K562 (cell line): ENCODE data around the gene ANKRD16. TPM values are rescaled to one million over a fixed set of nuclear protein-coding genes. Genes with fewer than 3 reads are reported as not detected.
A peak's percentile ranks its signal among the peaks of the same experiment; 100 is the strongest.

Source experiments
- ATAC-seq: fragments of 200-7000 bp; cut with Tn5 transposase; 3 replicates; pipeline ENCODE4 v1.9.1; 2020; ENCODE audit warnings: moderate library complexity
- BruUV-seq: library from RNA; stranded (reverse); fragments of 400-500 nt; replicated peaks from 2 replicates; lab custom pipeline; 2021; lab: Mats Ljungman, UMichigan
- CTCF ChIA-PET: fragments of 300-600 bp; formaldehyde crosslinking; extraction: SDS; loops from one replicate; lab custom pipeline; 2021; ENCODE audit warnings: low intra/inter-chr PET ratio; lab: Yijun Ruan, JAX
- POLR2A ChIA-PET: fragments of 300-600, 350-650 bp; sonication (Branson Sonifier 250); formaldehyde crosslinking; extraction: SDS; loops from one replicate; lab custom pipeline; 2021; ENCODE audit warnings: antibody characterized with exemption, inconsistent platforms; lab: Yijun Ruan, JAX
- DNase-seq, 4 experiments: peaks; one replicate each; pipeline versions ENCODE4 v3.0.0 to v3.0.0-alpha.2; 2011 to 2018; ENCODE audit warnings: low spot score in 3 of 4, mixed read lengths in 3 of 4; ENCODE audit errors: extremely low read depth in 1 of 4
- FAIRE-seq: peaks from 2 replicates; lab custom pipeline; 2011; peaks lifted over from hg19 to GRCh38; lab: Jason Lieb, UNC
- H2AFZ ChIP-seq: 2 replicates; pipeline ENCODE4 v1.6.0; 2011; ENCODE audit warnings: low read depth, low read length, control low read depth, inconsistent platforms
- H3K27ac ChIP-seq: fragments of 200-600 bp; 3 replicates; pipeline ENCODE4 v1.8.0; 2011; ENCODE audit warnings: low read depth, mild to moderate bottlenecking, control low read depth, inconsistent platforms, low read length, moderate library complexity, mixed read lengths; ENCODE audit errors: extremely low read depth
- H3K27me3 ChIP-seq, 2 experiments: fragments of 300-600 bp in 1 of 2; 2 replicates in 1 of 2; 3 replicates in 1 of 2; pipeline versions ENCODE4 v1.6.0 to v1.8.0; 2011; ENCODE audit warnings: inconsistent platforms in 2 of 2, low read length in 2 of 2, mild to moderate bottlenecking in 1 of 2, mixed read lengths in 1 of 2, moderate library complexity in 1 of 2; ENCODE audit not compliant: control insufficient read depth in 2 of 2, insufficient read depth in 2 of 2
- H3K36me3 ChIP-seq: fragments of 300-600 bp; 3 replicates; pipeline ENCODE4 v1.8.0; 2011; ENCODE audit warnings: mild to moderate bottlenecking, low read length, inconsistent platforms; ENCODE audit not compliant: control insufficient read depth, insufficient read depth
- H3K4me1 ChIP-seq, 2 experiments: fragments of 200-600 bp in 1 of 2; replicated peaks in 1 of 2; 2 replicates in 1 of 2; 3 replicates in 1 of 2; pipeline versions ENCODE4 v1.5.1 to v1.8.0; 2011; ENCODE audit warnings: inconsistent platforms in 2 of 2, low read length in 2 of 2, mild to moderate bottlenecking in 1 of 2, mixed read lengths in 1 of 2, moderate library complexity in 1 of 2; ENCODE audit not compliant: control insufficient read depth in 2 of 2, insufficient read depth in 2 of 2
- H3K4me2 ChIP-seq: 2 replicates; pipeline ENCODE4 v1.6.1; 2011; ENCODE audit warnings: low read length, control low read depth, inconsistent platforms, mixed read lengths; ENCODE audit not compliant: insufficient read depth
- H3K4me3 ChIP-seq: fragments of 200-600 bp; sonication (generic), shearing (Covaris generic); 2 replicates; pipeline ENCODE4 v1.5.1; 2016; ENCODE audit warnings: control low read depth, inconsistent platforms
- H3K79me2 ChIP-seq: fragments of 200-600 bp; 3 replicates; pipeline ENCODE4 v1.8.0; 2011; ENCODE audit warnings: low read length, inconsistent platforms; ENCODE audit not compliant: control insufficient read depth, insufficient read depth
- H3K9ac ChIP-seq, 2 experiments: 2 replicates each; pipeline versions ENCODE4 v1.6.0 to v1.6.1; 2011; ENCODE audit warnings: low read depth in 2 of 2, low read length in 2 of 2, control low read depth in 1 of 2, inconsistent platforms in 1 of 2, mild to moderate bottlenecking in 1 of 2, mixed read lengths in 1 of 2; ENCODE audit not compliant: insufficient read depth in 1 of 2
- H3K9me1 ChIP-seq: one replicate; pipeline ENCODE4 v1.6.0; 2011; ENCODE audit warnings: inconsistent platforms, mild to moderate bottlenecking, low read length, moderate library complexity; ENCODE audit not compliant: control insufficient read depth, insufficient read depth
- H3K9me3 ChIP-seq: replicated peaks from 2 replicates; pipeline ENCODE4 v1.5.1; 2011; ENCODE audit warnings: low read depth, low read length, inconsistent platforms; ENCODE audit not compliant: control insufficient read depth, insufficient read depth
- H4K20me1 ChIP-seq: replicated peaks from 2 replicates; pipeline ENCODE4 v1.6.1; 2011; ENCODE audit warnings: low read length, inconsistent platforms, mixed read lengths; ENCODE audit not compliant: control insufficient read depth, insufficient read depth
- ILF3 ChIP-seq: fragments of 450-650 bp; IDR thresholded peaks from 2 replicates; pipeline ENCODE4 v1.6.1; 2018; ENCODE audit warnings: antibody characterized with exemption, mild to moderate bottlenecking, moderate library complexity, borderline replicate concordance
- MED1 ChIP-seq: sonication (generic); formaldehyde crosslinking; IDR thresholded peaks from 2 replicates; pipeline ENCODE4 v1.8.1; 2023; ENCODE audit warnings: missing genetic modification reagents, borderline replicate concordance
- NRF1 ChIP-seq, 2 experiments: fragments of 450-650 bp; IDR thresholded peaks in 1 of 2; conservative IDR thresholded peaks in 1 of 2; 2 replicates each; pipeline ENCODE4 v1.6.1; 2014; ENCODE audit warnings: mild to moderate bottlenecking in 2 of 2
- POLR2A ChIP-seq: fragments of 450-650 bp; conservative IDR thresholded peaks from 2 replicates; pipeline ENCODE4 v1.6.1; 2016
- POLR2AphosphoS2 ChIP-seq: IDR thresholded peaks from 2 replicates; pipeline ENCODE4 v1.6.1; 2012; ENCODE audit warnings: low read length, improper control_type of control experiment
- PURB ChIP-seq: sonication (generic); formaldehyde crosslinking; IDR thresholded peaks from 2 replicates; pipeline ENCODE4 v1.9.0; 2021; ENCODE audit warnings: low read depth, mild to moderate bottlenecking, missing genetic modification reagents
- RNF219 ChIP-seq: fragments of 250-450 bp; sonication (Bioruptor Pico); IDR thresholded peaks from 2 replicates; pipeline ENCODE4 v1.5.0; 2022; ENCODE audit warnings: mild to moderate bottlenecking
- SUPT5H ChIP-seq: fragments of 450-650 bp; IDR thresholded peaks from 2 replicates; pipeline ENCODE4 v1.6.1; 2016
- TOE1 ChIP-seq, 2 experiments: fragments of 450-650 bp in 1 of 2; sonication (generic) in 1 of 2; formaldehyde crosslinking in 1 of 2; IDR thresholded peaks; 2 replicates each; pipeline versions ENCODE4 v1.7.1 to v1.8.0; 2016 to 2022; ENCODE audit warnings: borderline replicate concordance in 2 of 2, mild to moderate bottlenecking in 2 of 2, antibody characterized with exemption in 1 of 2, inconsistent platforms in 1 of 2, low read depth in 1 of 2, missing genetic modification reagents in 1 of 2, moderate library complexity in 1 of 2
- ZBTB34 ChIP-seq: fragments of 250-450 bp; sonication (Bioruptor Pico); IDR thresholded peaks from 2 replicates; pipeline ENCODE4 v1.8.0; 2021; ENCODE audit warnings: mild to moderate bottlenecking, moderate library complexity
- WGBS: fragments of 100-300 bp; shearing (Covaris generic); methylation state at CpG from one replicate; pipeline ENCODE4 v1.1.6; 2016; ENCODE audit warnings: low coverage, mixed read lengths; ENCODE audit not compliant: insufficient coverage; ENCODE audit errors: missing lambda C conversion rate; 5-methylcytosine and 5-hydroxymethylcytosine counted together
- in situ Hi-C: fragments of 300-500 bp; cut with MboI; formaldehyde crosslinking; loops from 4 replicates; pipeline ENCODE4 v1.15.0; 2018; ENCODE audit warnings: inconsistent platforms, mixed read lengths
- intact Hi-C: fragments of 100-400 bp; cut with micrococcal nuclease; formaldehyde crosslinking; loops from 2 replicates; pipeline ENCODE4 v1.14.2; 2022
- polyA plus RNA-seq, 8 experiments: library from polyadenylated mRNA; depleted of rRNA in 4 of 8; stranded (reverse) in 5 of 8; unstranded in 3 of 8; fragments of >200 nt; fragmentation: Nextera tagmentation in 2 of 8; fragmentation: Illumina TruSeq in 1 of 8; extraction: Ambion mirVana in 2 of 8; extraction: Trizol in 1 of 8; gene quantifications; 2 replicates each; pipeline versions ENCODE4 v1.2.1 to v1.2.3, GENCODE V29; 2011 to 2014; ENCODE audit warnings: inconsistent platforms in 1 of 8, missing spikeins in 1 of 8
- total RNA-seq, 7 experiments: library from RNA; depleted of rRNA in 6 of 7; stranded (reverse); fragments of >200 nt in 6 of 7; fragmentation: Illumina TruSeq in 2 of 7; extraction: Trizol in 2 of 7; gene quantifications; 2 replicates each; pipeline versions ENCODE4 v1.2.1 to v1.2.3, GENCODE V29; 2011 to 2021; ENCODE audit warnings: low replicate concordance in 1 of 7

Gene ANKRD16
- total and polyA plus RNA-seq, 9 of the 15 experiments (the other 6 are each of a cell fraction or from before 2014, with no cell fraction given): 1.5 to 16.0 (median 9.5) TPM

- 0 out of 2 replicates have a peak, but pooled peaks have one; percentile 22 for TF ChIP-seq TOE1 (IDR thresholded peaks at IDR 0.05; ENCODE audit: borderline replicate concordance)
- TF ChIP-seq TOE1 (CRISPR knock-in tag; IDR thresholded peaks at IDR 0.05; ENCODE audit: borderline replicate concordance, low read depth): no peak
- no peak for TF ChIP-seq RNF219 (CRISPR knock-in tag)
- no peak for TF ChIP-seq ILF3
- TF ChIP-seq, all 486 proteins: peak for 117
Measured at GRCh38 chr10:5889624-5890451, at the start of gene ANKRD16, which contains the start of gene FBH1 (continued).

- no peak overlapping the region for H3K4me2 ChIP-seq
- POLR2A ChIA-PET: interaction anchor here (0.7 to 1.5 kb wide), 3 partner anchors 10 to 442 kb away, joined by 3 to 5 read pairs (median 3); no protein-coding TSS in a partner anchor
- TF ChIP-seq ZBTB34 (CRISPR knock-in tag) (no peak), POLR2AphosphoS2 (no peak), POLR2A (peak; percentile 28; the same call in 1 of the 2 replicates), MED1 (CRISPR knock-in tag) (no peak), PURB (CRISPR knock-in tag) (no peak), NRF1 (conservative IDR thresholded peaks at IDR 0.05 in 1 of 2, IDR thresholded peaks at IDR 0.05 in 1 of 2) (no peak), SUPT5H (0 out of 2 replicates have a peak, but pooled peaks have one; percentile 49)
- peaks cover 47% of the 10 kb centered on the region for H3K36me3 ChIP-seq
- H4K20me1 ChIP-seq: no peaks in the 10 kb centered on the region
- H3K9ac ChIP-seq: no peak overlapping the region
- no peak overlapping the region for H2AFZ ChIP-seq
- no peaks in the 10 kb centered on the region for H3K27me3 ChIP-seq
- no peaks in the 10 kb centered on the region for H3K9me3 ChIP-seq
- no peak overlapping the region for H3K27ac ChIP-seq
- H3K4me3 ChIP-seq: no peak overlapping the region
- intact Hi-C loops: no loop called here
- in situ Hi-C loops: loop anchor here (25.0 kb wide), 1 partner anchor 449 kb away; no protein-coding TSS in a partner anchor
- peaks cover 7% of the 10 kb centered on the region; the same call in 1 of the 3 replicates for H3K79me2 ChIP-seq
- no peak for DNase-seq
- WGBS: 86% methylated on average over 12 of the region's 12 CpGs
- no peak for ATAC-seq
- BruUV-seq: no TSS peak
- no peaks in the 10 kb centered on the region for H3K9me1 ChIP-seq
- peaks cover 35 to 36% of the 10 kb centered on the region in 2 experiments; a peak in 4 of 5 replicates for H3K4me1 ChIP-seq
- CTCF ChIA-PET: no interaction called here
- no peak for FAIRE-seq
Measured at GRCh38 chr10:5938291-5938690, 48.6 kb upstream of the ANKRD16 start.
